ENCODE results near the gene CYP19A1. TPM values are rescaled to one million over a fixed set of nuclear protein-coding genes. Genes with fewer than 3 reads are reported as not detected.

CYP19A1 gene
- total and polyA plus RNA-seq, 7 donors: 0.10 to 4.7 (median 0.22) TPM

DNA sequence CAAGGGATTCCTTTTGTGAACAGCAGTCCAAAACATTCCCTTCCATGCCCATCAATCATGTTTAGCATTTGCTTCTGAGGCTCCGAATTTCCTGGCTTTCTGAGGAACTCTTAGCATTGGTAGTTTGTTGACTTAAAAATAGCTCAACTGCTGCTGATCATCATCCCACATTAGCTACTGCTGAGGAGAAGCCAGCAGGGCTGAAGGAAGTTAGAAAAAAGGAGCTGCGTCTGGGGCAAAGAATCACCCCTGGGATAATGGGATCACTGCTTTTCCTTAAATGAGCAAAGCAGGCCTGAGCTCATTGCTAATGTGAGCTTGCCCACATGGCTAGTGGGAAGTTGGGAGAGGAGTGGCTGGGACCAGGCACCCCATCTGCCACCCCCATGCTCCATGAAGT is 39.8 kb downstream of the CYP19A1 start:
- Histone ChIP-seq H3K9me3 (no peaks in the 10 kb centered on the region), H3K27me3 (ENCODE audit: insufficient read depth in 3 of 3, low read length in 2 of 3) (no peaks in the 10 kb centered on the region), H3K27ac (no peak overlapping the region), H3K4me1 (no peaks in the 10 kb centered on the region), H3K36me3 (ENCODE audit: insufficient read depth in 1 of 2, low read depth in 1 of 2) (no peaks in the 10 kb centered on the region), H3K4me3 (no peak overlapping the region)
- WGBS, 3 donors: 24 to 36% (median 27%) methylated on average over 2 of the region's 2 CpGs
- no peak for DNase-seq
- intact Hi-C loops (cut with DNase I): no loop called here
- TF ChIP-seq, protein P1, sequence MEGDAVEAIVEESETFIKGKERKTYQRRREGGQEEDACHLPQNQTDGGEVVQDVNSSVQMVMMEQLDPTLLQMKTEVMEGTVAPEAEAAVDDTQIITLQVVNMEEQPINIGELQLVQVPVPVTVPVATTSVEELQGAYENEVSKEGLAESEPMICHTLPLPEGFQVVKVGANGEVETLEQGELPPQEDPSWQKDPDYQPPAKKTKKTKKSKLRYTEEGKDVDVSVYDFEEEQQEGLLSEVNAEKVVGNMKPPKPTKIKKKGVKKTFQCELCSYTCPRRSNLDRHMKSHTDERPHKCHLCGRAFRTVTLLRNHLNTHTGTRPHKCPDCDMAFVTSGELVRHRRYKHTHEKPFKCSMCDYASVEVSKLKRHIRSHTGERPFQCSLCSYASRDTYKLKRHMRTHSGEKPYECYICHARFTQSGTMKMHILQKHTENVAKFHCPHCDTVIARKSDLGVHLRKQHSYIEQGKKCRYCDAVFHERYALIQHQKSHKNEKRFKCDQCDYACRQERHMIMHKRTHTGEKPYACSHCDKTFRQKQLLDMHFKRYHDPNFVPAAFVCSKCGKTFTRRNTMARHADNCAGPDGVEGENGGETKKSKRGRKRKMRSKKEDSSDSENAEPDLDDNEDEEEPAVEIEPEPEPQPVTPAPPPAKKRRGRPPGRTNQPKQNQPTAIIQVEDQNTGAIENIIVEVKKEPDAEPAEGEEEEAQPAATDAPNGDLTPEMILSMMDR (IDR thresholded peaks at IDR 0.05): no peak
- no peak for ATAC-seq

DNA sequence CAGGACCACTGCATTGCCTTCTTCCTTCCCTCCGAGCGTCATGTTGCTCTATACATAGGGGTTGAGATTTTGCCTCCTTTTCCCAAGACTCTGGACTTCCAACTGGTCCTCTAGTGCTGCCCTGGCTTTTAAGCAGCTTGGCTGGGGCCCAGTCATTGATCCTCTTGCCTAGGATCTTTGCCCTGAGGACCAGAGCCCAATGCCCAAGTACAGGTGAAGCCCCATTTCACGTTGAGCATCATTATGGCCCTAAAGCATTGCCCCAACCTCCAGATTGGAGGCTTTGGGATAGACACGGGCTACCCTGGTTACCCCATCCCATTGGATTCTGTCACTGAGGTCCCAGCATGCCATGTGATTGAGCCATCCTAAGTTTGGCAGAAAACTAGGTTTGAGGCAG is 47.7 kb downstream of the CYP19A1 start:
- DNase-seq: no peak
- no peak overlapping the region for H3K4me3 ChIP-seq
- H3K27ac ChIP-seq: no peak overlapping the region
- no peak for ATAC-seq
- H3K27me3 ChIP-seq (ENCODE audit: insufficient read depth in 3 of 3, low read length in 2 of 3): peaks cover 0 to 3% (median 0%) of the 10 kb centered on the region in 3 donors
- H3K4me1 ChIP-seq: no peaks in the 10 kb centered on the region
- 88 to 93% (median 89%) methylated on average over 4 of the region's 4 CpGs for WGBS, 3 donors
- H3K9me3 ChIP-seq: no peaks in the 10 kb centered on the region
- TF ChIP-seq, protein P1 (IDR thresholded peaks at IDR 0.05): no peak
- intact Hi-C loops (cut with DNase I): no loop called here
- no peaks in the 10 kb centered on the region for H3K36me3 ChIP-seq (ENCODE audit: insufficient read depth in 1 of 2, low read depth in 1 of 2)

DNA sequence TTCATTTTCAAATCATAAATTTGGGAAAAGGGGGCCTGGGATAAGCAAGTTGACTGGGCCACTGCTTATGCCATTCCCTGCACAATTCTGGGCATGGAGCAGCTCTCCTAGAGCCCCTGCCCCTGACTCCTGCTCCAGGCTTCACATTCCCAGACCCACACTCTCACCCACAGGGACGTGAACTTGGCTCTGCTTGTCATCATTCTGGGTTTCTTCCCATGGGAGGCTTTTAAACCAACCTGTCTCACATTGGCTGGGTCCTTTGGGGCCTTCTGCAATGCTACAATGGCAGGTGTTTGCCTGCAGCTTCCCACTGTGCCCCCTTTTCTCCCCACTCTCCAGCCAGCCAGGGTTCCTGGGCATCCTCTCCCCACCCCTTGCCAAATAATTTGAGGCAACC is 49.1 kb downstream of the CYP19A1 start:
- ATAC-seq (no peak), DNase-seq (no peak)
- Histone ChIP-seq H3K9me3 (no peaks in the 10 kb centered on the region), H3K4me3 (no peak overlapping the region), H3K27me3 (ENCODE audit: insufficient read depth in 3 of 3, low read length in 2 of 3) (peaks cover 0 to 3% (median 0%) of the 10 kb centered on the region in 3 donors), H3K36me3 (ENCODE audit: insufficient read depth in 1 of 2, low read depth in 1 of 2) (no peaks in the 10 kb centered on the region), H3K4me1 (no peaks in the 10 kb centered on the region), H3K27ac (no peak overlapping the region)
- intact Hi-C loops (cut with DNase I): no loop called here
- WGBS, 3 donors: 85 to 89% (median 87%) methylated on average over 1 of the region's 1 CpG
- TF ChIP-seq, protein P1 (IDR thresholded peaks at IDR 0.05): no peak

DNA sequence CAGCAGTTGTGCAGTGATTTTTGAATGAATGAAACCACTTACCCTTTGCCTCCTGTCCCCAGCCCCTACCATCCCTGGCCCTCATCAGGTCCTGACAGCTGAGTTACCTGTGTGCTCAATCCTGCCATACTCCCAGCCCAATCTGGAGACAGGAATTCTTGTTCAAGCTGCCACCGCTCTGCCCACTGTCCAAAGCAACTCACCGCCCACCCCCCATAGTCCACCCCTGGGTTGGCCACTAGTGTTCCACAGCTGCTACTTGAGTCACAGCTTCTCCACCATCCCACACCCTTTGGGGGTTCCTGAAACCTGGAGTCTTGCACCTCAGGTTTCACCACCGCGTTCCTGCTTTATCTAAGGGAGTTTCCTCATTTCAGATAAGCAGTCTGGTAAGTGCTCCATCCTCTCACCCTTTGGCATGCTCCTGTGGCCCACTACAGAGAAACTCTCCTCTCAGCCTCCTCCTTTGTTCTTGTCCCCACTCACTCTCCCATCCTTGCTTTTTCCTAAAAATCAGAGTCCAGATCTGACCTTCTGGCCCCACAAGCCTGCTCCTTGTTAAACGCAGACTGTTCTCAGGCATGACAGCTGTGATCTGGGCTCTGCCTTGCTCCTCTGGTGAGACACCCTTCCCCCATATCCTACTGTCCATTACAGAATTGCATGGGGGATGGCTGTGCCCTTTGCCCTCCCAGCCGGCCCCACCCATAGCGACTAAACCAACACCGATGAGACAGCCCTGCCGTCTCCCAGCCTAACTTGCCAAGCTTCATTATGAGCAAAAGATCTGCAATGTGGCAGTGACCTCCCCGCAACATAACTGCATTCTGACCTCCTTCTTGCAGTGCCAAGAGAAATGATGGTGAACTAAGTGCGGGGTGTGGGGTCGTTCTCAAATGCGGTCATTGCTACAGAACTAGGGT is 50.0 kb downstream of the CYP19A1 start:
- no peak for ATAC-seq
- Histone ChIP-seq H3K4me3 (no peak overlapping the region), H3K36me3 (ENCODE audit: insufficient read depth in 1 of 2, low read depth in 1 of 2) (no peaks in the 10 kb centered on the region), H3K27me3 (ENCODE audit: insufficient read depth in 3 of 3, low read length in 2 of 3) (peaks cover 0 to 3% (median 0%) of the 10 kb centered on the region in 3 donors), H3K4me1 (no peaks in the 10 kb centered on the region), H3K9me3 (no peaks in the 10 kb centered on the region), H3K27ac (no peak overlapping the region)
- no peak for DNase-seq
- intact Hi-C loops (cut with DNase I): no loop called here
- TF ChIP-seq, protein P1 (IDR thresholded peaks at IDR 0.05): no peak
- WGBS, 3 donors: 83 to 90% (median 84%) methylated on average over 13 of the region's 13 CpGs
